ENCODE results near the gene GANAB. TPM values are rescaled to one million over a fixed set of nuclear protein-coding genes. Genes with fewer than 3 reads are reported as not detected.

The GANAB gene
- total and polyA plus RNA-seq, 2 of the 4 experiments (the other 2 are of a cell fraction), result 209 to 344 TPM

DNA sequence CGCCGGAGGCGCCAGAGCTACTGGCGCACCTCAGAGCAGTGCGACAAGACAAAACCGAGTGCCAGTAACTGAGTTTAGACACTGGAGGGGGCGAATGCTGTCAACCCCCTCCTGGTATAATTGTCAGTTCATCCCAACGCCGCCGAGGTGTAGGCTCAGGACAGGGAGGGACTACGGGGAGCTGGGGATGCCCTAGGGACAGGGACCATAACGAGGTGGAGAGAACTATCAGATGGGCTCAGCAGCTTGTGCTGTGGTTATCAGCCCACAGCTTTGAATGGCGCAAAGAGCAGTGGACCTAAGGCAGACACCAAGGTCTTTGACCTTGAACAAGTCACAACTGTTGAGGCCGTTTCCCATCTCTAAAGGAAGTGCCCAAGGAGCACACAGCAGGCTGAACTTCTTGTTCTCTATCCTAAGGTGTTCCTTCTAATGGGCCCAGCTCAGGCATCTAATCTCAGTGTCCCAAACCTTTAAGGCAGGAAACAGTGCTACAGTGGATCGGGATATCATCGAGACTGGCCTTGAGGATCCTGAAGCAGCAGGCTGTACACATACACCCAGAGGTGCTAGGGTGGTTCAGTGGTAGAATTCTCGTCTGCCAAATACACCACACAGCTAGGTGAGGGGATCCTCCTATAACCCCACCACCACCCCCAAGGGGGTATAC, 54.1 kb downstream of the GANAB start:
- H2AFZ ChIP-seq (replicated peaks; ENCODE audit: low read length, poor library complexity), result peak overlapping the region; percentile 96
- H2AK9ac ChIP-seq (replicated peaks; ENCODE audit: low read depth, low read length, poor library complexity), result peak overlapping the region; percentile 89
- 0 out of 2 replicates have a peak, but pooled peaks cover 4% of the 10 kb centered on the region for H3K9me1 ChIP-seq (ENCODE audit: insufficient read depth, low read length)
- peak overlapping the region; percentile 57 for H3K4me2 ChIP-seq (ENCODE audit: low read depth, low read length)
- no peak; the same call in 1 of the 2 replicates for ATAC-seq (ENCODE audit: low read depth)
- ChIA-PET POLR2A (ENCODE audit: unreplicated experiment) (interaction anchor here (0.5 to 2.2 kb wide), 8 partner anchors 9 to 206 kb away, joined by 3 to 15 read pairs (median 5); partner anchors contain the start of genes B3GAT3, EEF1G and MTA2), CTCF (interaction anchor here (0.6 to 1.9 kb wide), 6 partner anchors 19 to 167 kb away, joined by 3 to 5 read pairs (median 4); partner anchors contain the start of genes B3GAT3, EML3 and ROM1)
- peak overlapping the region; percentile 24 for H3K23ac ChIP-seq (ENCODE audit: low read depth, low read length)
- no peak overlapping the region for H2BK20ac ChIP-seq (ENCODE audit: low read depth, low read length)
- peak overlapping the region; percentile 8; the same call in 1 of the 2 replicates for H3K14ac ChIP-seq (replicated peaks; ENCODE audit: low read depth, low read length)
- dilution Hi-C loops (cut with HindIII; ENCODE audit: low sequenced_read_pairs, unreplicated experiment), result no loop called here
- in situ Hi-C loops (cut with MboI; ENCODE audit: low sequenced_read_pairs), result no loop called here
- peaks cover 18 to 45% of the 10 kb centered on the region in 2 experiments for H3K79me1 ChIP-seq (ENCODE audit: low read depth in 1 of 2, low read length in 2 of 2)
- H3K9me3 ChIP-seq (ENCODE audit: control insufficient read depth, insufficient read depth, low read length), result no peaks in the 10 kb centered on the region
- H4K20me1 ChIP-seq (ENCODE audit: insufficient read depth, low read length), result peaks cover 5% of the 10 kb centered on the region; the same call in 1 of the 2 replicates
- H3K18ac ChIP-seq (ENCODE audit: low read depth, low read length), result no peak overlapping the region
- H2BK120ac ChIP-seq (ENCODE audit: low read depth, low read length), result no peak overlapping the region
- peak overlapping the region; percentile 53 for H2AK5ac ChIP-seq (ENCODE audit: low read depth, low read length)
- no peak for DNase-seq
- peak overlapping the region; percentile 37 for H3K4ac ChIP-seq (ENCODE audit: low read depth, low read length)
- H3K36me3 ChIP-seq (ENCODE audit: control insufficient read depth, insufficient read depth, low read length), result peaks cover 41% of the 10 kb centered on the region
- H3K4me3 ChIP-seq (ENCODE audit: insufficient read depth, low read depth, low read length), result peak overlapping the region; percentile 43
- H4K91ac ChIP-seq (ENCODE audit: insufficient read depth, low read depth, low read length), result peak overlapping the region; percentile 42; the same call in 1 of the 2 replicates
- H3K9ac ChIP-seq (ENCODE audit: low read depth, low read length), result peak overlapping the region; percentile 43
- WGBS, 2 experiments (ENCODE audit: extremely low coverage in 2 of 2, insufficient read length in 1 of 2), result 2% methylated on average over 6 of the region's 17 CpGs; no CpG with 5 or more reads in 1 of the 2 experiments
- TF ChIP-seq CHD1 (IDR thresholded peaks at IDR 0.05; ENCODE audit: low read depth, low read length) (no peak), RAD21 (IDR thresholded peaks at IDR 0.05; ENCODE audit: low read length) (no peak), RCOR1 (IDR thresholded peaks at IDR 0.05; ENCODE audit: insufficient replicate concordance, low read length) (no peak), MXI1 (IDR thresholded peaks at IDR 0.05; ENCODE audit: borderline replicate concordance, low read depth, low read length) (no peak), RFX5 (IDR thresholded peaks at IDR 0.05; ENCODE audit: low read depth, low read length) (no peak), MAFK (IDR thresholded peaks at IDR 0.05; ENCODE audit: low read depth, low read length) (no peak)
- peak overlapping the region; percentile 44 for H3K27ac ChIP-seq (ENCODE audit: insufficient read depth, low read length)
- H3K56ac ChIP-seq (ENCODE audit: extremely low read depth, insufficient read depth, low read length), result peak overlapping the region; percentile 16; the same call in 1 of the 2 replicates
- no peak overlapping the region for H2BK15ac ChIP-seq (ENCODE audit: low read depth, low read length)
- peak overlapping the region; percentile 52 to 63; a peak in 3 of 4 replicates for H4K8ac ChIP-seq (ENCODE audit: low read depth in 2 of 2, low read length in 2 of 2)
- peak overlapping the region; percentile 11 for H2BK5ac ChIP-seq (ENCODE audit: low read depth, low read length, poor library complexity, severe bottlenecking)
- peak overlapping the region; percentile 4; the same call in 1 of the 2 replicates for H4K5ac ChIP-seq (ENCODE audit: low read depth, low read length)
- peaks cover 6% of the 10 kb centered on the region for H3K4me1 ChIP-seq (ENCODE audit: control insufficient read depth, insufficient read depth, low read length)
- intact Hi-C loops (cut with micrococcal nuclease), result loop anchor here (10.0 kb wide), 1 partner anchor 103 kb away; no protein-coding TSS in a partner anchor
- H3K27me3 ChIP-seq (ENCODE audit: control insufficient read depth, insufficient read depth, low read length), result no peaks in the 10 kb centered on the region
- no TSS peak for BruUV-seq (replicated peaks)
